Fibroblast of skin of left quadriceps (primary cell): ENCODE measurements around the gene UACA.
"Not testable (repeated sequence)": the region's sequence is repeated elsewhere in the genome, so short reads cannot be mapped to it uniquely, and the experiment has no call there.

ENCODE experiments used
- DNase-seq, 2 experiments: peaks; one replicate each; pipeline ENCODE4 v3.0.0-alpha.2; 2013; ENCODE audit warnings: low read depth in 2 of 2

UACA gene

DNA sequence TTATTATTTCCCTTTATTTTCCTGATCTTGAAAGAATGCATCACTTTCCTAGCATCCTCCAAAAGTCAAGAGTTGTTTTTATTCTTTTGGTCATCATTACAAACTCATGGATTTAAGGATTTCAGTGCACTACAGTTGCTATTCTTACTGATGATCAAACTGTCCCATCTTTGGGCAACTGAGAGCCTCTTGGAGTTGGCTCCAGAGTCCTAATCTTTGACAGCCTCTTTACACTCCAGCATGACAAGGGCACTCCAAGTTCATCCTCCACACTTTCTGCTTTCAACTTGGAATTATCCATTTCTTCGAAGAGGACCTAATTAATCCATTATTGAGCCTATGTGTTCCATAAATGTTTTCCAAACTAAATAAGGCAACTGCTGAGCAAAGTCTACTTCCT is 5.7 kb downstream of the UACA start:
- DNase-seq: no peak

DNA sequence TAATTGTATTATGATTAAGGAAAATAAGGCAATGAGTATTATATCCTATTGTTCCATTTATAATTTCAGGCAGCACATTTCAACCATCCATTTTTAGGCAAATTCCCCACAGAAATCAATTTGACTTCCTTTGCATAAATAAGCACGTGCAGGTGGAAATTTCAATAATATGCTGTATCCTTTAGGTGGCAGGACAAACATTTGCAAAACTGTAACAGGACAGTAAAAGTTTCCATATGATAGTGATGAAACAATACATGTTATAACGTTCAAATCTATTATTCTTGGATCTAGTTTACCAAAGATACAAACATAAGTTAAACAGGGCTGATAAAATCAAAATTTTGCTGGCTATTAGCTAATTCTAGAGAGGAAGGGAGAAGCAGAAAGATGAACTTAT is 8.5 kb downstream of the UACA start:
- DNase-seq: no peak

DNA sequence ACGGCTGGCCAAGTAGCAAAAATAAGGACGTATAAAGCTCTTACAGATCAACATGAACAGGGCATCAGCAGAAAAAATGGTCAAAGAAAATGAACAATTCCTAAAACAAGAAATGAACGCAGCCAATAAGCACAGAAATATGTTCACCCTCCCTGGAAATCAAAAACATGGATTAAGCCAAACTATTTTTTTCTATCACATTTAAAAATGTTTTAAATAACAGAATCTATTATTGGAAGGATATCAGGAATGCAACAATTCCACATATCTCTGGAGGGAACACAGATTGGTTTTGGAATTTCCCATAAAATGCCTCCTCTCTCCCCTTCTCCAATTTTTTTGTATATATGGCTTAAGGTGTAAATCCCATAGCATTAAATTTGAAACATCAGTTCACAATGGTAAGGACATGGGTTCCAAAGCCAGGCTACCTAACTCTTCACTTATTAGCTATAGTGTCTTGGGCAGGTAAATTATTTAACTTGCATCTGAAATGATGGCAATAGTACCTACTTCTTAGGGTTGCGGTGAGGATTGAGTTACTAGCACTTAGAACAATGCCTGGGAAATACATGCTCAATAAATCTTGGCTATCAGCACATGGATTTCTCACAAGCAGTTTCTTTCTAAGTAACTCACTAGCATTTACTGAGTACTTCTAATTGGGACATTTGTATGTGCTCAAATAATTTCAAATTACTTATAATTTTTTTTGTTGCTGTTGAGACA is 10.1 kb downstream of the UACA start:
- DNase-seq: no peak

DNA sequence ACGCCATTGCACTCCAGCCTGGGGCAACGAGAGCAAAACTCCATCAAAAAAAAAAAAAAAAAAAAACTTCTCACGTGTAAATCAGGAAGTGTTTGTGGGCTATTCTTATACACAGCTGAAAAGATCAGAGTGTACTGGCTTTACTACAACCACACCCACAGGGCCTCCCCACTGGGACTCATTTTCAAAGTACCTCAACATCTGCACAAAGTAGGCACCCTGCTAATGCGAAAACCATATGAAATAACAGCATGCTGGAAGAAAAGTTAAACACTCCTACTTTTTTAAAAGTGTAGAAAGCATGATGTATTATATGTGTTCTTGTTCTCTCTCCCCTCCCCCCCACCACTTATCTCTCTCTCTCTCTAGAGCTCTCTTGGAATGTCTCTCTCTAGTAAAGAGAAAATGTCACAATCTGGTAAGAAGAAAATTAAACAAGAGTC is 11.1 kb downstream of the UACA start:
- no peak for DNase-seq

DNA sequence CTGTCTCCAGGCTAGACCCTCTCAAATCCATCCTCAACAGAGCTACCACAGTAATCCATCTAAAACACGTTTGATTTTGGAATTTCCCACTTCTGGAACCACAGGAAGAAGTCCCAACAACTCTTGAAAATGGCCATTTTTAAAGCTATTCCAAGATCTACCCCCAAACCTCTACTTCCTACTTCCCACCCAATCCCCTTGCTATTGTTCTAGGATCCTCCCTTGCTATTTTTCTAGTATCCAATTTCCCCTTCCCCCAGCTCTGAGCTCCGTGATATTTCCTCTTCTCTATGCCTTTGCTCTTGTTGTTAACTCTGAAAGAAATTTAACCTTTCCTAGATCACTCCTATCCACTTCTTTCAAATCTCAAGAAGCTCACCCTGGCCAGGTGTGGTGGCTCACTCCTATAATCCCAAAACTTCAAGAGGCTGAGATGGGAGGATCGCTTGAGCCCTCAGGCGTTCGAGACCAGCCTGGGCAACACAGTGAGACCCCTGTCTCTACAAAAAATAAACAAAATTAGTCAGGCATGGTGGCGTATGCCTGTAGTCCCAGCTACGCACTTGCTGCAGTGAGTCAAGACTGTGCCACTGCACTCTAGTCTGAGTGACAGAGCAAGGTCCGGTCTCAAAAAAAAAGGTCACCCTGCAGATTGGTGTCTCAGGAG is 13.0 kb downstream of the UACA start:
- no peak for DNase-seq

DNA sequence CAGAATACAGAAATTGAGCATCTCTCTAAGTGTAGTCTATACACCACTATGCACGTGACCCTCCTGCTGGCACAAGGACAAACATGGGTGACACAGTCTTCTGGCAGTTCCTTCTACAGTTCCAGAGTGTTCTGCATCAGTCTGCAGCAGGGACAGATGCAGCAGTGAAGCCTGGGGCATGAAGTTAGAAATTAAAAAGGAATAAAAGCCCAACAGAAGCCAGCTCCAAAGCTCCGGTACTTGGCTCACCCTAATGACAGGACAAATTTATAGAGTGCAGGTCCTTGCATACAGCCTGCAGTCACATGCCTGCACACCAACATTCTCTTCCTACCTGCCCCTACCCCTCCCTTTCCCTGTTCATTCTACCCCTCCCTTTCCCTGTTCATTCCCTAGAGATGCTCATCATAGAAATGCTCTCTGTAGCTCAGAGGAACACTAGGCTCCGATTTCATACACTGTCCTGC is 15.0 kb downstream of the UACA start:
- no peak for DNase-seq

DNA sequence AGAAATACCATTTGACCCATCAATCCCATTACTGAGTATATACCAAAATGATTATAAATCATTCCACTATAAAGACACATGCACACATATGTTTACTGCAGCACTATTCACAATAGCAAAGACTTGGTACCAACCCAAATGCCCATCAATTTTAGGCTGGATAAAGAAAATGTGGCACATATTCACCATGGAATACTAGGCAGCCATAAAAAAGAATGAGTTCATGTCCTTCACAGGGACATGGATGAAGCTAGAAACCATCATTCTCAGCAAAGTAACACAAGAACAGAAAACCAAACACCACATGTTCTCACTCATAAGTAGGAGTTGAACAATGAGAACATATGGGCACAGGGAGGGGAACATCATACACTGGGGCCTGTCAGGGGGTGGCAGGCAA is 16.8 kb downstream of the UACA start:
- not testable (repeated sequence) for DNase-seq

DNA sequence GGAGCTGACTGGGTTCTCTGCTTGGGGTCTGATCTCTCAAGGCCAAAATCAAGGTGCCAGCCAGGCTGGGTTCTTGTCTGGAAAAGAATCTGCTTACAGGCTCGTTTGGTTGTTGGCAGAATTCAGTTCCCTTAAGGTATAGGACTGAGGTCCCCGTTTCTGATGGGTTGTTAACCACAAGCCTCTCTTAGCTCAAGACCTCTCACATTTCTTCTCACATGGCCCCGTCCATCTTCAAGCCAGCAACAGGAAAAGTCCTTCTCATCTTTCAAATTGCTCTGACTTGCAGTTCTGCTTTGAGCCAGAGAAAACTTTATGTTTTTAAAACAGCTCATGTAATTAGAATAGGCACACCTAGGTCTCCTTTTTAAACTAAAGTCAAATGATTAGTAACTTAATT is 20.4 kb downstream of the UACA start:
- DNase-seq: no peak

DNA sequence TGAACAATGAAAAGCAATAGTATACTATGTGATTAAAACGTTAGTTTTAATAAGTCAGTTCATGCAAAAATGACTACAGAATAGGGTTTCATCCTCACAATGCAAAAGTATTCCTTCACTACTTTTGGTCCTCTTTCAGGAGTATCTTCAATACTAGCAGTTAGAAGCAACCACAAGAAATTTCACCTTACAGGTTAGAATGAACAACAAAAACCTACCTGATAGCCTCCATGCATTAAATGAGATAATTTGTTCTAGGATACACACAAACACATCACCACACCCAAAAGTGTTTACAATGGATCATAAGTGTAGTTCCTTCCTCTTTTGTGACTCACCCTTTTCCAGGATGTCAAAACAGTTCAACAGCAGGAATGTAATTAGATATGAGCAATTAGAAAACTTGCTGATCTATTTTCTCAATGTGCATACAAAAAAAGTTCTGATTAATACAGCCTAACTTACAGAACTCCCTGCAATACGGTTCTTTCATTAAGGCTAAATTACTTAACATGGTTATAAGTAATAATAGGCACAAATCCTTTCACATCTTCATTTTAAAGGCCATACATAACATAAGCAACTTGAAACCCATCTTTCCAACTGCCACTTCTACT is 21.6 kb downstream of the UACA start:
- DNase-seq: no peak

DNA sequence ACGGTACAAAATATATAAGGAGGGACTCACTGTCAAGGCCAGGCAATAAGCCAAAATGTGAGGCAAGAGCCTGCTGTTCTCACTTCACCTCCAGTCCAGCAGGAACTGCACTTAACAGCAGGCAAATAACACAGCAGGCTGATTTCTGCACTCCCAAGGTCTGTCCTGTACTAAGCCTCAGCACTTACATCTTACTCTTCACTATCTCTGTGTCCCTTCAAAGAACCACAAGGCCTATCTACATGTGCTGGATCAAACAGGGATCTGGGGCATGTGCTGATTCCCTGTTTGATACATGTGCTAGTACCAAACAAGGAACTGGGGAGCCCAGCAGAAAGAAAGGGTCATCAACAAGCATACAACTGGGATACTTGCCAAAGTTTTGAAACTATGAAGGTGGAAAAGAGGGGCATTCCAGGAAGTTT is 22.2 kb downstream of the UACA start:
- peak; percentile 70 to 72 for DNase-seq

DNA sequence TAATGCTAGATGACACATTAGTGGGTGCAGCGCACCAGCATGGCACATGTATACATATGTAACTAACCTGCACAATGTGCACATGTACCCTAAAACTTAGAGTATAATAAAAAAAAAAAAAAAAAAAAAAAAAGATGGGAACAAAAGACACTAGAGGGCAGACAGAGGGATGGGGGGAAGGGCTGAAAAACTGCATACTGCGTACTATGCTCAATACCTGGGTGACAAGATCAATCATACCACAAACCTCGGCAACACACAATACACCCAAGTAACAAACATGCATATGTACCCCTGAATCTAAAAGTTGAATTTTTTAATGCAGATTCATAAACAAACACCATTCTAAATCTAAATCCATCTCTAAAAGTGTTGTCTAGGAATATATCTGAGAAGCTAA is 28.3 kb downstream of the UACA start:
- not testable (repeated sequence) for DNase-seq

DNA sequence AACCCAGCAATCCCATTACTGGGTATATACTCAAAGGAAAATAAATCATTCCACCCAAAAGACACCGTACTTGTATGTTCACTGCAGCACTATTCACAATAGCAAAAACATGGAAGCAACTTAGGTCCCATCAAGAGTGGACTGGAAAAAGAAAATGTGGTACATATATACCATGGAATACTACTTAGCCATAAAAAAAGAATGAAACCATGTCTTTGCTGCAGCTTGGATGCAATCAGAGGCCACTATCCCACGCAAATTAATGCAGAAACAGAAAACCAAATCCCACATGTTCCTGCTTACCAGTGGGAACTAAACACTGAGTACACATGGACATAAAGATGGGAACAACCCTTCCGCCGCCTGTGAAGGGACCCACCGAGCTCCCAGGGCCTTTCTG is 34.2 kb downstream of the UACA start:
- DNase-seq: no peak

DNA sequence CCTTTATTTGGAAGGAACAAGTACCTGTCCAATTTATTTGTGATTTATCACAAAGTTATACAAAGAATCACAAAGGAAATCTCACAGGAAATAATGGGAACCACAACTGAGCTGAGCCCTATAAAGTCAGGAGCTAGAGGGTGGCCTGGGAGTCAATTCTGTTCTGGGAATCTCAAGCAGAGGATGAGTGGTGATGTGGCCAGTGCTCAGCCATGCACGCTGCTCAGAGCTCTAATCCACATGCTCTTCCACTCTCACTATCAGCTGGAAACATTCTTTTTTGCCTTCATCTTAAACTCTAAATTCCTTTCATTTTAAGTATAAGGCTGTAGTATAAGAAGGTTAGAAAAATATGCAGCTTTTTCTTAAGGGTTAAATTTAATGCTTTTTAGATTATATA is 36.6 kb downstream of the UACA start:
- DNase-seq: no peak

DNA sequence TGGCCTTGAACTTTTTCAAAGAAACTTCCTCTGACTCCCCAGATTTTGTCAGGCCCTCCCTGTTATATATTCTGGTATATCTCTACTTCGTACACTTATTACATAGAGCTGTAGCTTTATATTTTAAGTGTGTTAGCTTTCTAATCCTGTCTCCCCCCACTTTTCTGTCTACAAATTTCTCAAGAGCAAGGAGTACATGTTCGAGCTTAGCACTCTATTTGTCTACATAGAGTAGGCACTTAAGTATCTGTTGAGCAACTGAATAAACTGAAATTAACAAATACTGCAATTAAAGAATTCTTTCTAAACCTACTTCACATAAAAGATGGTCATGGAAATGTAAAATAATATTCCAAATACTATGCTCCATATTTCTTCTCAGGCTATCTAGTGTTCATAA is 39.4 kb downstream of the UACA start:
- no peak for DNase-seq

DNA sequence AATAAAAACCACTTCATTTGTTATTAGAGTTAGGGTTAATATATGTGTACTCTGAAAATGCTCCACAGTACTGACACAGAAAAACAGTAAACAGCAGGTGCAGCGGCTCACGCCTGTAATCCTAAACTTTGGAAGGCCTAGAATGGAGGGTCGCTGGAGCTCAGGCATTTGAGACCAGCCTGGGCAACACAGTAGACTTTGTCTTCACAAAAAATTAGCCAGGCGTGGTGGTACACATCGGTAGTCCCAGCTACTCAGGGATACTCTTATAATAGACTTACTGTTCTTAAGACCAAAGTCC is 40.3 kb downstream of the UACA start:
- no peak for DNase-seq

DNA sequence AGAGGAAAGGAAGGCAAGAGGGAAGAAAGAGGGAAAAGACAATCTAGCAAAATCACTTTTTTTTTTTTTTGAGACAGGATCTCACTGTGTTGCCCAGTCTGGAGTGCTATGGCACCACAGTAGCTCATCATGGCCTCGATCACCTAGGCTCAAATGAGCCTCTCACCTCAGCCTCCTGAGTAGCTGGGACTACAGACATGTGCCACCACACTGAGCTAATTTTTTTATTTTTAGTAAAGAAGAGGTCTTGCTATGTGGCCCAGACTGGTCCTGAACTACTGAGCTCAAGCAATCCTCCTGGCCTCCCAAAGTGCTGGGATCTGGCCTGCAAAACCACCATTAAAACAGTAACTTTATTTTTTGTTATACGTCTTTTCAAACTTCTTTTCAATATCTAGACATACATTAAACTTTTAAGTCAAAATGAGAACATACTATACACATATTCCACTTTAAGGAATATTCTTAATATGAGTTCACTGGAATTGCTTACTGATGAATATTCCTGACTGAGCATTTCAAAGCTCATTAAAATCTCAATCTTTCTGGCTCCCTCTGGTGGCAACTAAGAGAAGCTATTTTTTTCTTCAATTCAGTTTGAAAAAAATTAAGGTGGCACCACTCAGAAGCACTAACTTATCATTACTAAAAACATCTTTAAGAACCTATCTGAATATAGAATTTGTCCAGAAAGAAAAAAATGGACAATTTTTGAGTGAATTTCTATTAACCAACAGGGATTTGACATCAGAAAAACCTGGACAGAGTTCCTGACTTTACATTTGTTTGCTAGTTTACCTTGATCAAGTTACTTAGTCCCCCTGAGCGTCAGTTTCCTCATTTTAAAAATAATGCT is 40.9 kb downstream of the UACA start:
- DNase-seq: no peak

DNA sequence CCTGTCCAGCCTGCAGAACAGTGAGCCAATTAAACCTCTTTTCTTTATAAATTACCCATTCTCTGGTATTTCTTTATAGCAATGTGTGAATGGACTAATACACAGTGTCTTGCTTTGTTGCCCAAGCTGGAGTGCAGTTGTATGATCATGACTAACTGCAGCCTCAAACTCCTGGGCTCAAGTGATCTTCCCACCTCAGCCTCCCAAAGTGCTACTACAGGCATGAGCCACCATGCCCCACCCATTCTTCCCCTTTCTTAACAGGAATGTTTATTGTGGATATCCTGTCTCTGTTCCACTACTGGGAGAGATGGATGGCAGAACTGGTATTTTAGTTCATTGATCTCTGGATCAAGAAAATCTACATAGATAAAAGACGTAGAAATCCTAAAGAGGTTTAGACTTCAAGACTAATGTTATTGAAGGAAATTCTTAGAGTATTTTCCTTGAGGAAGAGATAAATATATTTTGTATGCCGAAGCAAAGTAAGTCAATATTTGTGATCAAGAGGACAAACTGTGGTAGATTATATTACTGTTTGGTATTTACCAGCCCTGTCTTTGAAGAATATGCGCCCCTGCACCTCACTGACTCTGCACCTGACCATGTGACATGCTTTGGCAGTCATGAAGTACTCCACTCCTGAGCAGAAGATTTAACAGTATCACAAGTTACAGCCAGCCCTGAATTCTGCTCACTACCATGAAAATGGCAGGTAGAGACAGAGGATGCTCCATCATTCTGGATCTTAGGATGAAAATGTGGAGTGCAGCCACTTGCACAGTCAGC is 42.9 kb downstream of the UACA start:
- no peak for DNase-seq

DNA sequence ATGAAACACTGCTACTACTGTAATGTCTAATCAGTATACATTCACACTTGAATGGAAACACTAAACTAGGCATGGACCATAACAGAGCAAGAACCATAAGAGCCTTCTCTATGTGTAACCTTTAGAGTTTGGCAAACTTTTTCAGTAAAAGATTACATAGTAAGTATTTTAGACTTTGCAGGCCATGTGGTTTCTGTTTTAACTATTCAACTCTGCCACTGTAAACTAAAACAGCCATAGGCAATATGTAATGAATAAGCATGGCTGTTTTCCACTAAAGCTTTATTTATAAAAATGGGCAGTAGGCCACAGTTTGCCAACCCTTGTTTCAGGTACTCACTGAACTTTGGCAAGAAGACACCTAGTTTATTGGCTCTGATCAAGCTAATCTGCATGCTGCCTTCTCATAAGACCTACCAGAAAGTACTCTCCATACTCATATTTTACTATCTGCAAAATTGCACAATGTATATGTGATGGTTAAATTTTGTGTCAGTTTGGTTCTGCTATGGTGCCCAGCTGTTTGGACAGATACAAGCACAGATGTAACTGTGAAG is 46.0 kb downstream of the UACA start:
- no peak for DNase-seq

DNA sequence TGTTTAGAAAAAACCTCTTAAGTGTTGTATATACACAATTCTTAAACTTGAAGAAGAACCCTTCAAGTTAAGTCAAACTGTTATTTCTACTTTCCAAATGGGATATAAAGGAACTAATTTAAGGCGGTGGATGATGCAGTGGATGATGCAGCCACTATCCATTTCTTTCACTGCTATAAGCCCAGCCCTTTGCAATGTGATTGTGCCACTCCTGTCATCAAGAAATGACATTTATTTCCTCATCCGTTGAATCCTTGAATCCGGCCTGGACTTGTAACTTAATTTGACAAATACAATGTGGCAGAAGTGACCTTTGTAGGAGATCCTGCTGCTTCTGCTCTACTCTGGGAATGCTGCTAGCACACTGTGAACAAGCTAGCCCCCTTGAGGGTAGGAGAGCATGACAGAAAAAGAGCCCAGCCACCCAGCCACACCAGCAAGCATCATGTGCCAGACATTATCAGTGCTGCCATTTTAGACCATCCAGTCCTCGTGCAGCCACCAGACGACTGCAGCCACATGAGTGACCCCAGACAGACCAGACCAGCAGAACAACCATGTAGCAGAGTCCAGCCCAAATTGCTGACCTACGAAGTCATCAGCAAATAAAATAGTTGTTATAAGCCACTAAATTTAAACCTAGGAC is 47.4 kb downstream of the UACA start:
- no peak for DNase-seq

DNA sequence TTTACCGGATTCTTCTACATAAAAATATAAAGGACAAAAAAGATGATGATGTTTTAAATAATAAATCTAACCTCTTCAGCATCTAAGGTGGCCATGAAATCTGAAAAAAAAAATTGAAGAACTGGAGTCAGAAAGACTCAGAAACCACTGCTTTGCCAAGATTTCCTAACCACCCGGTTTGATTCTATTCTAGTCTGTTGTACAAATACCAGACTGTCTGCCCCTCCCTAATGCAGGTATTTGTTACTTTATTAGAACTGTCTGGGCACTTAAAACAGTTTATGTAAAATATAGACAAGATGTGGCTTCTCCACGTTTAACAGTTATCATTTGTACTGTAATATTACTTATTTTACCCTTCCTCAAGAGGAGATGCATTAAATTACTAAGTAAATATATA is 48.8 kb downstream of the UACA start:
- DNase-seq: no peak

DNA sequence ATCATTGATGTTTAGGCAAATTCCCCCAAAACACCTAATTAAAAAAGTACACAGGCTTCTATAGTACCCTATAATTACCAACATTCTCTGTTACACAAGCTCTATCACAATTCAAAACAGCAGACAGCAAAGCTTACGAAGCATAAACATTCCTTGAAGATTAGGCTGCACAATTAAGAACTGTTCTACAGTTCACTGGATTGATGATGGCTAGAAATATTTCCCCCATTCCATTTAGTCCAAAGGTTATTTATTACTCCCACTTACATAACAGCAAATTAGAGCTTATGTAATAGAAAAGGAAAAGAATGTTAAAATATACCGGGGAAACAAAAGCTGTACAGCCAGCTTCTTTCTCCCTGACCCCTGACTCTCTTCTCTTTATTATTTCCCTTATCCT is 49.3 kb downstream of the UACA start:
- peak in 1 of 2 experiments; percentile 47 for DNase-seq
